Right ventricle myocardium superior (tissue), 1 donor: Measurements from ENCODE around the gene FNIP2. TPM values are rescaled to one million over a fixed set of nuclear protein-coding genes. Genes with fewer than 3 reads are reported as not detected.
"Not testable (repeated sequence)": the region's sequence is repeated elsewhere in the genome, so short reads cannot be mapped to it uniquely, and the experiment has no call there.

Experiments used
- ATAC-seq: fragments of 200-7000 bp; cut with Tn5 transposase; one replicate; pipeline ENCODE4 v1.9.1; 2020; ENCODE audit warnings: mild to moderate bottlenecking; ENCODE audit not compliant: poor library complexity
- DNase-seq: peaks from one replicate; pipeline ENCODE4 v3.0.0-alpha.2; 2020
- intact Hi-C: fragments of 100-400 bp; cut with DNase I; formaldehyde crosslinking; loops from one replicate; pipeline ENCODE4 v1.11.2; 2022
- total RNA-seq: library from RNA; stranded (reverse); fragmentation: NEBNext Ultra II Directional; extraction: Animal tissue kit (Norgen Biotek cat#: 25700); gene quantifications from one replicate; pipeline ENCODE4 v1.2.1, GENCODE V29; 2021
- donor health status: DM: no; HTN: yes; CAD: no; lungs with severe emphysema.

FNIP2 gene
- total RNA-seq, 1 donor from 2014 or later: 46.2 TPM

GRCh38 chr4:158914218-158914617, 145.4 kb downstream of the FNIP2 start:
- DNase-seq (no peak), ATAC-seq (peak; percentile 65)
- intact Hi-C loops: no loop called here

DNA sequence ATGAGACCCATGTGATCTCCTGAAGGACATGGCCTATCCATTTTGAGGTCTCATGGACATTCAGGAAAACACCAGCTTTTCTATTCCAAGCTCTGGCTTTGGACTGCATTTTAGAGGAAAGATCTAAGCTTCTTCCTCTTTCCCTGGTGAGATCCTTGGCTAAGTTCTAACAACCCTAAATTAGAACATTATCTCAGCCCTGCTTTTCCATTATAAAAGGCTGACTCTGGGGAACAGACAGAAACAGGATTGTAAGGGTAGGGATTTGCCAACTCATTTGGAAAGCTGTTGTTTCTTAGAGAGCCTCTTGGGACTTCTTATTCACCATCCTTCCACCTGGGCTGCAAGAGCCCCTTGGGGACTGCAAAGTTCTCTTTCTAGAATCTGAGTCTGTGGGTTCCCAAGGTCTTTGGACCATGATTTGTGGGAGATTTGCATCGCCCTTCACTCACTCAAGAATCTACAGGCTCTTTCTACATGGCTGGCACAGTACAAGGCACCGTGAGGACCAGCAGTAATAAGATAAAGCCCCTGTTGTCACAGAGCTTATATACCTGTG, 146.9 kb downstream of the FNIP2 start:
- ATAC-seq (peak; percentile 54), DNase-seq (no peak)
- intact Hi-C loops: no loop called here

DNA sequence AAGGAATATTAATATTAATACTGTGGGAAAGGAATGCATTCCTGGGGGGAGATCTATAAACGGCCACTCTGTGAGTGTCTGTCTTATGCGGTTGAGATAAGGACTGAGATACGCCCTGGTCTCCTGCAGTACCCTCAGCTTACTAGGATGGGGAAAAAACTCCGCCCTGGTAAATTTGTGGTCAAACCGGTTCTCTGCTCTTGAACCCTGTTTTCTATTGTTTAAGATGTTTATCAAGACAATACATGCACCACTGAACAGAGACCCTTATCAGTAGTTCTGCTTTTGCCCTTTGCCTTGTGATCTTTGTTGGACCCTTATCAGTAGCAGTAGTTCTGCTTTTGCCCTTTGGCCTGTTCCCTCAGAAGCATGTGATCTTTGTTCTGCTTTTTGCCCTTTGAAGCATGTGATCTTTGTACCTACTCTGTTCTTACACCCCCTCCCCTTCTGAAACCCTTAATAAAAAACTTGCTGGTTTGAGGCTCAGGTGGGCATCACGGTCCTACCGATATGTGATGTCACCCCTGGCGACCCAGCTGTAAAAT, 151.7 kb downstream of the FNIP2 start:
- ATAC-seq, intact Hi-C loops, DNase-seq: not testable (repeated sequence)

- ATAC-seq, DNase-seq, intact Hi-C loops: not testable (repeated sequence)
Observed at GRCh38 chr4:158927774-158928173, 158.9 kb downstream of the FNIP2 start.

DNA sequence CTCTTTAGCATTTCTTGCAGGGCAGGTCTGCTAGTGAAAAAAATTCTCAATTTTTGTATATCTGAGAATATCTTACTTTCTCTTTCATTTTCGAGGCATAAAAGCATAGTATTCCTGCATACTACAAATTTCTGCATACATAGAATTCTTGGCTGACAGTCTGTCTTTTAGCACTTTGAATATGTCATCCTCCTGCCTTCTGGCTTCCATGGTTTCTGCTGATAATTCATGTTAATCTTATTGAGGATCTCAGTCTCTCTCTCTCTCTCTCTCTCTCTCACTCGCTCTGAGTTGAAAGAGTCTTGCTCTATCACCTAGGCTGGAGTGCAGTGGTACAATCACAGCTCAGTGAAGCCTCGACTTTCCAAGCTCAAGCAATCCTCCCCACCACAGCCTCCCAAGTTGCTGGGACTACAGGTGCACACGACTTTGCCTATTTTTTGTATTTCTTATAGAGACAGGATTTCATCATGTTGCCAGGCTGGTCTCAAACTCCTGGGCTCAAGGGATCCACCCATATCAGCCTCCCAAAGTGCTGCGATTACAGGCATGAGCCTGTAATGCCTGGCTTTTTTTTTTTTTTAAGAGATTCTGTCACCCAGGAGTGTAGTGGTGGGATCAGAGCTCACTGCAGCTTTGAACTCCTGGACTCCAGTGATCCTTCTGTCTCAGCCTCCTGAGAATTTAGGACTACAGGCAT, 161.3 kb downstream of the FNIP2 start:
- ATAC-seq (no peak), DNase-seq (no peak)
- intact Hi-C loops: no loop called here

DNA sequence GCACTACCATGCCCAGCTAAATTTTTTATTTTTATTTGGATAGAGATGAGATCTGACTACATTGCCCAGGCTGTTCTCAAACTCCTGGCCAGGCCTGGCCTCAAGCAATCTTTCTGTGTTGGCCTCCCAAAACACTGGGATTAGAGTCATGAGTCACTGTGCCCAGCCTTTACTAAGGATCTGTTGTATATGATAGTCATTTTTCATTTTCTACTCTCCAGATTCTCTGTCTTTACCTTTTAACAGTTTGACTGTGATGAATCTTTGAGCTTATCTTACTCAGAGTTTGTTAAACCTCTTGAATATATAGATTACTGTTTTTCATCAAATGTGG, 161.8 kb downstream of the FNIP2 start:
- intact Hi-C loops: no loop called here
- DNase-seq (no peak), ATAC-seq (no peak)

- intact Hi-C loops: no loop called here
- no peak for ATAC-seq
- no peak for DNase-seq
Observed at GRCh38 chr4:158933236-158933635, 164.4 kb downstream of the FNIP2 start.

DNA sequence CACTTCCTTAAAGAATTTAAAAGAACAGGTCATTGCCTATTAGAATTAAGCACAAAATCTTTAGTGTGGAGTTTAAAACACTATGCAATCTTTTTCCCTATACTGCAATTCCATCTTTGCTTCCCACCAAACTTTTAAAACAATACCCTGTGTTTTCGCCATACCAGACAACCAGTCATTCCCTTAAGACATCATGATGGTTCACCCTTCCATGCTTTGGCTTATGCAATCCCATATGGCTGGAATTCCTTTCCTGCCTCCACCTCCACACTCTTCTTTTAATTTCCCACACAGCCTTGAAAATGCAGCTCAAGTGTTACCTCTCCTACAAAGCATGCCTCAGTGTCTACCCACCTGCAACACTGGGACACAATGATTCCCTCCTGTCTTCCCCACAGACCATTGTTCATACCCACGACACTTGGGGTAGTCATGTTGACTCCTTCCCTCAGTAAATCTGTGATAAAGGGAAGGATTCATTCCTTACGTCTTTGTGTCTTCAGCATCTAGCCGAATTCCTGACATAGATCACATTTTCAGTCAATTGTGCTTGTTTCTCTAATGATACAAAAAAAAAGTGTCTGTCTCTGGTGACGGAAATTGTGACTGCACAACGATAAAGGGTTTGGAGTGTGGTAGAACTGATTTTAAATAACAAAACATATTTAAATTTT, 166.3 kb downstream of the FNIP2 start:
- intact Hi-C loops: no loop called here
- ATAC-seq: no peak
- no peak for DNase-seq

GRCh38 chr4:158936238-158936637, 167.4 kb downstream of the FNIP2 start:
- DNase-seq: no peak
- no peak for ATAC-seq

DNA sequence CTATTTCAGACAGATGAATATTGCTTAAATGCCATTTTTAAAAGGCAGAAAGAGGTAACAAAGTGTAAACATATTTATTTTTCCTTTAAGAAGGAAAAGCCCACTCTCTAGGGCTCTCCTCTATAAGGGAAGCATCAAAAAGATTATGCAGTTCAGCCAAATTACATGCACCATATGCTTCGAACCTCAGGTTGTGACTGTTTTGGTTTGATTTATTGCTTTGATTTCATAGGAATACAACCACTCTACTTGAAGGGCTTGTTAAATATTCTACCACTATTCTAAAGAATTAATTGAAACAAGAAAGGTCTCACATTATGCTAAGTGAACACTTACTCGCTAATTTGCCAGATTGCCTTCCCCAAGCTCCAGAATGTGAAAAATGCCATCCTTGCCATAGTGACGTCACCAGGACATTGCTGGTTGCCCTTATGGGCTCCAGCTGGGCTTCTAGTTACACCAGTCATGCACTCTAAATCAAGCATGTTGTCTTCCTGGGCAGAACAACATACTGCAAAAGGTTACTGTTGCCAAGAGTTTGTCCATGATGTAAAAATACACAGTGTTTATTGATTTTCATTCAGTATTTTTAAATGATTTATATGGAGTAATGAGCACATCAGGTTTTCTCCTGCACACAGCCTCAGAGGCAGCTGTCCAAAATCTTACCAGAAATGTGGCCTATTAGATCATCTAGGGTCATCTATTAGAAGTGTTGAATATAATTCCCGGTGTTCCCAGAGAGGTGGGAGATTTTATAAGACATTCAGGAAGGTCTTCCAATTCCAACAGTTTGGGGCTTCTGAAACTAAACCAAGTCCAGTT, 169.6 kb downstream of the FNIP2 start:
- ATAC-seq (no peak), DNase-seq (no peak)
- intact Hi-C loops: no loop called here

More at GRCh38 chr4:158936238-158936637, 167.4 kb downstream of the FNIP2 start:
- intact Hi-C loops: no loop called here

GRCh38 chr4:158940271-158940670, 171.4 kb downstream of the FNIP2 start:
- no peak for DNase-seq

DNA sequence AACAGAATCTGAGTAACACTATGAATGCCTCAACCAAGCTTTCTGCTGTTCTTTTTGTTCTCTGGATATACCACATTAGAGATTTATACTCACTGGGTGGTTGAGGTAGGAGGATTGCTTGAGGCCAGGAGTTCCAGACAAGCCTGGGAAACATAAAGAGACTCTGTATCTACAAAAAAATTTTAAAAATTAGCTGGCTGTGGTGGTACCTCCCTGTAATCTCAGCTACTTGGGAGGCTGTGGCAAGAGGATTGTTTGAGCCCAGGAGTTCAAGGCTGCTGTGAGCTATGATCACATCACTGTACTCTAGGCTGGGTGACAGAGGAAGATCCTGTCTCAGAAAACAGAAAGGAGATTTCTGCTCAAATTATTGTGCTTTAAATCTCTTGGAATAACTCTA, 172.5 kb downstream of the FNIP2 start:
- ATAC-seq (no peak), DNase-seq (no peak)
- intact Hi-C loops: no loop called here

More at GRCh38 chr4:158940271-158940670, 171.4 kb downstream of the FNIP2 start:
- no peak for ATAC-seq
- intact Hi-C loops: no loop called here

DNA sequence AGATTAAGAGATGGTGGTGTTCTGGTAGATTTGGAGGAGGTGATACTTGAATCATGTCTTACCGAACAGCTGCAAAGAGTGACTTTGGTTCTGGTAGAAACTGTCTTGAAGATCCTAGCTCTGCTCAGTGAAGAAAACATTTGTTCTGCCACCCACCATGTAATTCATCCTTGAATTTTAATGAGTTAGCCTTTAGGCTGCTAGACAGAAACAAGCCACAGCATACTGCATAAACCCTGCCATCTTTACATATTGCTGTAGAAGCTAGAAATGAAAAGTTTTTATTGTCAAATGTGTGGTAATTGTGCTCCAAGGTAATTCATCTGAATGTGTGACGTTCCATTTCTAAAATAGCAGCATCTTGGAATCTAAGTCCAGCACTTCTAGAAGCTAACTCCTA, 173.1 kb downstream of the FNIP2 start:
- DNase-seq: no peak
- ATAC-seq: no peak
- intact Hi-C loops: no loop called here

DNA sequence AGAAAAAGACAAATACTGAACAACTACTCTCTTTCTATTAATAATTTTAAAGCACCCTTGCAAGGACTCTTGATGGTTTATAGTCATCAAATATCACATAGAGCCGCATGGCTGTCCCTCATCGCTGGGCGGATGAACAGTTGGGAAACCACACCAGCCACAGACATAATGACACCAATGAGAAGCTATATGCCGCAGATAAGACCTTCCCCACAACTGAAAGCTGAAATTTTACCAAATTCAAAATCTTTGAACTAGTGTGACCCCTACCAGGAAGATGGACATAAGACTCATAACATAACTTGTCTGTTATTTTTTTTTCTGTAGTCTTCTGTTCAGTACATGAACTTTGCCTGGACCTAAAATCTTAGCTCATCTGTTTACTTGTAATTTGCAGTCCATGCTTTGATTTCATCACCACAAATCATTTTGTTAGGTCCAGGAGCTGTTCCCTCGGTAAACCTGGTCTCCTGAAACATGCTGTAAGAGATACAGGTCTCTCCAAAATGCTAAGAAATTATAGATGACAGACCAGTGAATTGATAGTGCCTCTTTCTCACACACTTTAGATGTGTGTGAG, 176.8 kb downstream of the FNIP2 start:
- ATAC-seq: no peak

DNA sequence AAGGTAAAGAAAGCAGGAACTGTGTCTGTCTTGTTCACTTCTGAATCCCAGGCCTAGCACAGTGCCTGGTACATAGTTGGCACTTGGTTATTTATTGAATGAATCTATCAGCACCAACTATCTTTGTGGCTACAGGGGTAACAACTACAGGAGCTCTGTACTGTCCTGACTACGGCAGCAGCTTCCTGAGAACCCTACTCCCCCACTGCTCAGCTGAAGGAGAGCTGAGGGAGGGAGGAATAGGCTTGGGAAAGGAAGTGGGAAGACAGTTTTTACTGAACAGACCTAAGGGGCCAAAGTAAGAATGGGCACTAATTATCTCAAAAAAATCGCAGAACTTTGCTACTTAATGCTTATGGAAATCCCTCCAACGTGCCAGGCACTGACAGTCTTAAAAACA, 178.0 kb downstream of the FNIP2 start:
- intact Hi-C loops: no loop called here
- no peak for DNase-seq
- no peak for ATAC-seq

More for the DNA sequence above, 176.8 kb downstream of the FNIP2 start:
- intact Hi-C loops: no loop called here
- no peak for DNase-seq

GRCh38 chr4:158948071-158948470, 179.2 kb downstream of the FNIP2 start:
- DNase-seq (no peak), ATAC-seq (no peak)
- intact Hi-C loops: no loop called here

DNA sequence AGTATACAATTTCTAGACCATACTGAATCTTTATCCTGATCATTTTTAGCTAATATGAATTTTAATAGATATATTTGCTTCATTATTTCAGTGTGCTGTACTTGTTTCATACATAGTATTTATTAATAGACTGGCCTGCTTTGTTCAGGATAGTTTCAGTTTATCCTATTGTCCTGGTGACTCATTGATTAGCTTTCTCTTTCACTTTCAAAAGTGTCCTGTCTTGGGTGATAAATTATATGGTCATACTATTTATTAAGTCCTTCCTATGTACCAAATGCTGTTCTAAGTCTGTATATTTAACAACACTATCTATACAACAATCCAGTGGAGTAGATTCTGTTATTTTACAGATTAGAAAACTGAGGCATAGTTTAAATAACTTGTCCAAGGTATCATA, 180.3 kb downstream of the FNIP2 start:
- ATAC-seq (no peak), DNase-seq (no peak)
- intact Hi-C loops: no loop called here

DNA sequence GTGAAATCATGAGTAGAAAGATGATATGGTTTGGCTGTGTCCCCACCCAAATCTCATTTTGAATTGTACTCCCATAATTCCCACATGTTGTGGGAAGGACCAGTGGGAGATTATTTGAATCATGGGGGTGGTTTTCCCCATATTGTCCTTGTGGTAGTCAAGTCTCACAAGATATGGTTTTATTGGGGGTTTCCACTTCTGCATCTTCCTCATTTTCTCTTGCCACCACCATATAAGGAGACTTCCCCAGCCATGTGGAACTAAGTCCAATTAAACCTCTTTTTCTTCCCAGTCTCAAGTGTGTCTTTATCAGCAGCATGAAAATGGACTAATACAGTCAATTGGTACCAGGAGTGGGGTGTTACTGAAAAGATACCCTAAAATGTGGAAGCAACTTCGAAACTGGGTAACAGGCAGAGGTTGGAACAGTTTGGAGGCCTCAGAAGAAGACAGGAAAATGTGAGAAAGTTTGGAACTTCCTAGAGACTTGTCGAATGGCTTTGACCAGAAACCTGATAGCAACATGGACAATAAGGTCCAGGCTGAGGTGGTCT, 183.5 kb downstream of the FNIP2 start:
- intact Hi-C loops, DNase-seq: not testable (repeated sequence)

More for the DNA sequence above, 183.5 kb downstream of the FNIP2 start:
- not testable (repeated sequence) for ATAC-seq
